Stomach (tissue), 4 donors: Measurements from ENCODE around the gene RIPPLY2.
"Not testable (repeated sequence)": the region's sequence is repeated elsewhere in the genome, so short reads cannot be mapped to it uniquely, and the experiment has no call there.

Experiments used
- CTCF ChIP-seq, 7 experiments: fragments of 450-650 bp in 4 of 7; fragments of 200-600 bp in 3 of 7; sonication (generic) in 3 of 7; IDR thresholded peaks; one replicate each; pipeline ENCODE4 v1.5.1; 2016 to 2019; ENCODE audit warnings: antibody characterized with exemption in 7 of 7, control low read depth in 2 of 7, mild to moderate bottlenecking in 1 of 7
- EP300 ChIP-seq: sonication (generic); formaldehyde crosslinking; IDR thresholded peaks from one replicate; pipeline ENCODE4 v1.6.1; 2017; ENCODE audit warnings: antibody characterized with exemption

DNA sequence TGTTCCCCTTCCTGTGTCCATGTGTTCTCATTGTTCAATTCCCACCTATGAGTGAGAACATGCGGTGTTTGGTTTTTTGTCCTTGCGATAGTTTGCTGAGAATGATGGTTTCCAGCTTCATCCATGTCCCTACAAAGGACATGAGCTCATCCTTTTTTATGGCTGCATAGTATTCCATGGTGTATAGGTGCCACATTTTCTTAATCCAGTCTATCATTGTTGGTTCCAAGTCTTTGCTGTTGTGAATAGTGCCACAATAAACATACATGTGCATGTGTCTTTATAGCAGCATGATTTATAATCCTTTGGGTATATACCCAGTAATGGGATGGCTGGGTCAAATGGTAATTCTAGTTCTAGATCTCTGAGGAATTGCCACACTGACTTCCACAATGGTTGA, 43.9 kb downstream of the RIPPLY2 start:
- TF ChIP-seq CTCF (IDR thresholded peaks at IDR 0.05); EP300: not testable (repeated sequence)
